B cell (primary cell): ENCODE data around the gene CTSO. TPM values are rescaled to one million over a fixed set of nuclear protein-coding genes. Genes with fewer than 3 reads are reported as not detected.

ENCODE experiments used
- ATAC-seq: fragments of 200-7000 bp; cut with Tn5 transposase; one replicate; pipeline ENCODE4 v1.10.0; 2021; ENCODE audit warnings: low read depth, mild to moderate bottlenecking, moderate number of reproducible peaks, moderate library complexity
- CTCF ChIA-PET: fragments of 350-600 bp; sonication (Branson Sonifier 250); formaldehyde crosslinking; loops from one replicate; lab custom pipeline; 2021; ENCODE audit warnings: antibody characterized with exemption, inconsistent platforms; lab: Charles Lee
- POLR2A ChIA-PET: fragments of 350-600 bp; sonication (Branson Sonifier 250); formaldehyde crosslinking; loops from one replicate; lab custom pipeline; 2021; ENCODE audit warnings: antibody characterized with exemption; lab: Charles Lee
- DNase-seq: peaks from one replicate; pipeline ENCODE4 v3.0.0; 2013
- H2AFZ ChIP-seq: 2 replicates; pipeline ENCODE4 v1.6.1; 2012; ENCODE audit warnings: mild to moderate bottlenecking, low read depth, low read length; ENCODE audit not compliant: insufficient read depth, poor library complexity, severe bottlenecking
- H3K27ac ChIP-seq, 2 donors: 1 replicate in 1 of 2; 2 replicates in 1 of 2; pipeline ENCODE4 v1.5.1; 2012 to 2013; ENCODE audit warnings: low read length in 2 of 2, mild to moderate bottlenecking in 2 of 2, moderate library complexity in 1 of 2
- H3K27me3 ChIP-seq, 4 experiments: fragments of 200-600 bp in 1 of 4; sonication (generic) in 1 of 4; replicated peaks in 1 of 4; 1 replicate in 2 of 4; 2 replicates in 2 of 4; pipeline versions ENCODE4 v1.6.1 to v1.7.0; 2013 to 2016; ENCODE audit warnings: low read length in 3 of 4, mild to moderate bottlenecking in 2 of 4, mixed read lengths in 1 of 4, moderate library complexity in 1 of 4; ENCODE audit not compliant: insufficient read depth in 4 of 4, control insufficient read depth in 3 of 4; ENCODE audit errors: control extremely low read depth in 1 of 4
- H3K36me3 ChIP-seq, 2 experiments: replicated peaks in 1 of 2; 1 replicate in 1 of 2; 2 replicates in 1 of 2; pipeline versions ENCODE4 v1.6.1 to v1.7.1; 2013; ENCODE audit warnings: low read length in 1 of 2; ENCODE audit not compliant: insufficient read depth in 2 of 2, control insufficient read depth in 1 of 2; ENCODE audit errors: control extremely low read depth in 1 of 2, extremely low read depth in 1 of 2
- H3K4me1 ChIP-seq, 2 donors: fragments of 200-600 bp in 1 of 2; sonication (generic) in 1 of 2; 1 replicate in 1 of 2; 2 replicates in 1 of 2; pipeline versions ENCODE4 v1.5.1 to v1.6.1; 2013 to 2017; ENCODE audit warnings: low read length in 2 of 2; ENCODE audit not compliant: control insufficient read depth in 2 of 2, insufficient read depth in 2 of 2
- H3K4me2 ChIP-seq: replicated peaks from 2 replicates; pipeline ENCODE3; 2012; ENCODE audit warnings: mild to moderate bottlenecking, low read depth, low read length; ENCODE audit not compliant: poor library complexity, severe bottlenecking
- H3K4me3 ChIP-seq, 5 experiments: fragments of 200-600 bp in 1 of 5; sonication (generic) in 1 of 5; 1 replicate in 3 of 5; 2 replicates in 2 of 5; pipeline versions ENCODE4 v1.5.1 to v1.7.0; 2011 to 2016; ENCODE audit warnings: low read length in 4 of 5, mild to moderate bottlenecking in 4 of 5, low read depth in 2 of 5, control low read depth in 1 of 5, moderate library complexity in 1 of 5; ENCODE audit not compliant: insufficient read depth in 1 of 5; ENCODE audit errors: control extremely low read depth in 1 of 5, extremely low read depth in 1 of 5
- H3K79me2 ChIP-seq: fragments of 200-600 bp; sonication (generic); one replicate; pipeline ENCODE4 v1.6.0; 2016; ENCODE audit warnings: low read length; ENCODE audit not compliant: control insufficient read depth, insufficient read depth
- H3K9ac ChIP-seq: fragments of 200-600 bp; sonication (generic); 2 replicates; pipeline ENCODE4 v1.6.1; 2017; ENCODE audit warnings: mild to moderate bottlenecking, low read length, moderate library complexity
- H3K9me3 ChIP-seq, 3 donors: one replicate each; pipeline versions ENCODE4 v1.6.1 to v1.7.1; 2013; ENCODE audit warnings: low read length in 2 of 3; ENCODE audit not compliant: control insufficient read depth in 2 of 3, insufficient read depth in 1 of 3; ENCODE audit errors: control extremely low read depth in 1 of 3
- H4K20me1 ChIP-seq: 2 replicates; pipeline ENCODE4 v1.6.0; 2012; ENCODE audit warnings: mild to moderate bottlenecking, low read length; ENCODE audit not compliant: insufficient read depth, control insufficient read depth, poor library complexity, severe bottlenecking
- H3K27ac Mint-ChIP-seq: one replicate; pipeline ENCODE4 v1.8.0; 2021; ENCODE audit warnings: mixed read lengths
- H3K27me3 Mint-ChIP-seq: one replicate; pipeline ENCODE4 v1.8.0; 2021; ENCODE audit warnings: mixed read lengths
- H3K4me1 Mint-ChIP-seq: one replicate; pipeline ENCODE4 v1.8.0; 2021; ENCODE audit warnings: mixed read lengths
- H3K4me3 Mint-ChIP-seq: one replicate; pipeline ENCODE4 v1.8.0; 2021; ENCODE audit warnings: mixed read lengths
- H3K9me3 Mint-ChIP-seq: one replicate; pipeline ENCODE4 v1.8.0; 2022; ENCODE audit warnings: mixed read lengths; ENCODE audit not compliant: insufficient read depth
- CTCF ChIP-seq: fragments of 200-600 bp; IDR thresholded peaks from one replicate; pipeline ENCODE4 v1.8.0; 2022; ENCODE audit warnings: antibody characterized with exemption, mild to moderate bottlenecking
- EZH2 ChIP-seq: IDR thresholded peaks from 2 replicates; pipeline ENCODE4 v1.6.1; 2012; ENCODE audit warnings: borderline replicate concordance, low read depth, mild to moderate bottlenecking, moderate library complexity, low read length; ENCODE audit not compliant: insufficient read depth, poor library complexity, severe bottlenecking
- WGBS: methylation state at CpG from one replicate; pipeline ENCODE4 v1.1.5; 2013; ENCODE audit warnings: missing lambda C conversion rate; ENCODE audit not compliant: insufficient coverage; 5-methylcytosine and 5-hydroxymethylcytosine counted together
- intact Hi-C: fragments of 100-400 bp; cut with micrococcal nuclease; formaldehyde crosslinking; loops from one replicate; pipeline ENCODE4 v1.10.0; 2022
- polyA plus RNA-seq: library from polyadenylated mRNA; depleted of rRNA; stranded (reverse); fragments of >200 nt; gene quantifications from 2 replicates; pipeline ENCODE4 v1.2.3, GENCODE V29; 2012
- total RNA-seq, 2 donors: library from RNA; stranded (reverse); fragments of 120-200 nt in 1 of 2; gene quantifications; 1 replicate in 1 of 2; 2 replicates in 1 of 2; pipeline versions ENCODE4 v1.2.3 to v1.2.4, GENCODE V29; 2013 to 2022

Gene CTSO
- total and polyA plus RNA-seq, 2 donors (not counting 1 experiment from before 2014, with no cell fraction given), result 8.5 to 15.5 TPM

GRCh38 chr4:155877971-155878370 is 75.7 kb downstream of the CTSO start:
- Histone ChIP-seq H3K4me3 (no peak overlapping the region), H3K4me2 (no peak overlapping the region), H3K36me3 (no peaks in the 10 kb centered on the region), H3K9ac (no peak overlapping the region), H2AFZ (no peak overlapping the region), H3K4me1 (no peaks in the 10 kb centered on the region), H3K27me3 (no peaks in the 10 kb centered on the region), H3K9me3 (peaks cover 0 to 3% (median 2%) of the 10 kb centered on the region in 3 donors), H3K79me2 (no peaks in the 10 kb centered on the region), H3K27ac (no peak overlapping the region), H4K20me1 (no peaks in the 10 kb centered on the region)
- Mint-ChIP-seq H3K27ac (no peak overlapping the region), H3K9me3 (peaks cover 7% of the 10 kb centered on the region), H3K27me3 (no peaks in the 10 kb centered on the region), H3K4me3 (no peak overlapping the region), H3K4me1 (no peaks in the 10 kb centered on the region)
- TF ChIP-seq CTCF (no peak), EZH2 (no peak)
- intact Hi-C loops, result no loop called here
- DNase-seq (no peak), ATAC-seq (no peak)
- WGBS, result 100% methylated on average over 2 of the region's 4 CpGs
- POLR2A ChIA-PET, result no interaction called here
- CTCF ChIA-PET, result no interaction called here

- no peak overlapping the region for H2AFZ ChIP-seq
- ATAC-seq (no peak), DNase-seq (no peak)
- ChIA-PET POLR2A (no interaction called here), CTCF (interaction anchor here (0.6 kb wide), 1 partner anchor 1954 kb away, joined by 3 read pairs; no protein-coding TSS in a partner anchor)
- no peak overlapping the region for H3K27ac ChIP-seq
- Mint-ChIP-seq H3K4me1 (no peaks in the 10 kb centered on the region), H3K9me3 (peaks cover 7% of the 10 kb centered on the region), H3K27ac (no peak overlapping the region), H3K4me3 (no peak overlapping the region), H3K27me3 (no peaks in the 10 kb centered on the region)
- no peaks in the 10 kb centered on the region for H3K4me1 ChIP-seq
- no peaks in the 10 kb centered on the region for H3K36me3 ChIP-seq
- no peaks in the 10 kb centered on the region for H4K20me1 ChIP-seq
- no peaks in the 10 kb centered on the region for H3K27me3 ChIP-seq
- H3K4me2 ChIP-seq, result no peak overlapping the region
- no peak overlapping the region for H3K4me3 ChIP-seq
- no CpG with 5 or more reads among the region's 1 CpG for WGBS
- no peak overlapping the region for H3K9ac ChIP-seq
- no peak for TF ChIP-seq EZH2
- intact Hi-C loops, result no loop called here
- H3K9me3 ChIP-seq, result peaks cover 0 to 8% (median 2%) of the 10 kb centered on the region in 3 donors
- H3K79me2 ChIP-seq, result no peaks in the 10 kb centered on the region
Measured at GRCh38 chr4:155875878-155876277, 77.8 kb downstream of the CTSO start.

Other genes with a start within 250 kb of the CTSO start
- 0.10 and 0.19 TPM in 2 replicates for gene GUCY1B1, start 194.8 kb downstream of the CTSO start, total RNA-seq
- 0.09 and 0.23 TPM in 2 replicates for gene GUCY1B1, start 194.8 kb downstream of the CTSO start, polyA plus RNA-seq
- gene ASIC5, start 87.6 kb downstream of the CTSO start, total RNA-seq, result not detected in 2 replicates
- not detected in 2 replicates for gene ASIC5, start 87.6 kb downstream of the CTSO start, polyA plus RNA-seq
- gene TDO2, start 50.2 kb downstream of the CTSO start, total RNA-seq, result not detected in 2 replicates
- not detected in 2 replicates for gene TDO2, start 50.2 kb downstream of the CTSO start, polyA plus RNA-seq